CD4-positive, alpha-beta T cell treated with Interleukin-12 subunit alpha and Interleukin-12 subunit beta, for 1 hour (primary cell): ENCODE measurements around the gene LRMDA.

ENCODE experiments used
- DNase-seq: peaks from one replicate; pipeline ENCODE4 v3.0.0-alpha.2; 2020

Gene LRMDA

DNA sequence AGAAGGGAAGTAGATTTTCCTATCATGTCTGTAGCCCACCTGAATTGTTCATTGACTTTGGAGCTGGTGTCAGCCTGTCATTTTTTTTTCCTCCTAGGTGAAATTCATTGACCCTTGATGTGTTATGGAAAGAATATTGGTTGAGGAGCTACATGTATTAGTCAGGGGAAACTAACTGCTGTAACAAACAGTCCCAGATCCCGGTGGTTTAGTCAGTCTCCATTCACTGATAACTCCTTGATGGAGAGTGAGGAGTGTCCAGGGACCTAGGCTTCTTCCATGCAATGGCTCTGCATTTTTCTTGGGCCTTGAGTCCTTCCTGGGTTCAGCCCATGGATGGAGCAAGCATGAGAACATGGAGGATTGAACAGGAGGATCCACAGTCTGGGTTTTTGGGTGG lies 643.2 kb downstream of the LRMDA start:
- DNase-seq, result no peak

DNA sequence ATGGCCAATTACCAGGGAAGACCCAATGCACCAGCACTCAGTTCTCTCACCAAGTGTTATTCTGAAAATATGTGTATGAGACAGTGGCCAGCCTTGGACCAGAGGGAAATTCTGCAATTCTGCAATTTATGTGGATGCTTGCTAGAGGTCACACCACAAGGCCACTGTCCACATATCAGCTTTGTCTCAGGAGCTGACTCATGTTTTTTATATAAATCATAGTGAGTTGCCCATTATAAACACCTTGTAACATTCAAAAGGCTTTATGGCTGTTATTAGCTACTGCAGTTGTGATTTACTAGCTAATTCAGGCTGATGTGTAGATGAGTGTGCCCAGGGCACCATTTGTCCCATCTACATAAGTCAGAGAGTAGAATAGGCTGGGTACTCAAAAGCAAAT lies 649.0 kb downstream of the LRMDA start:
- DNase-seq, result no peak

GRCh38 chr10:76080991-76081390 lies 649.6 kb downstream of the LRMDA start:
- DNase-seq, result no peak

GRCh38 chr10:76082232-76082631 lies 650.8 kb downstream of the LRMDA start:
- no peak for DNase-seq

DNA sequence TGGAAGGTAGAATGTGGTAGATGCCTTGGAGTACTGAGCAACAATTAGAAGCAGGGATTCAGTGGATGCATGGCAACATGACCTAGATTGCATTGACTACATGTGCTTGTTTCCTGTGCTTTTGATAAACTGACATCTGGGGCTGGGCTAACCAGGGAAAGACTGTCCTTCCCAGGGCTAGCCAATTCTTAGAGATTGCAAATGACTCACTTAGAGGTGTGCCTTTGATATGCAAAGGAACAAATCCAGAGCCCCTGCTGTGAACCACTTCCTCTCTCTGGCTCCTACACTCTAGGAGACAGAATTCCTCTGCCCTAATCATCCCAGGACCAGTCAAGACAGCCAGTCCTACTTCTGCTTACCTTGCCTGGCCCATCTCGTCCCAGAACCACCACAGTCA lies 651.5 kb downstream of the LRMDA start:
- DNase-seq, result no peak

DNA sequence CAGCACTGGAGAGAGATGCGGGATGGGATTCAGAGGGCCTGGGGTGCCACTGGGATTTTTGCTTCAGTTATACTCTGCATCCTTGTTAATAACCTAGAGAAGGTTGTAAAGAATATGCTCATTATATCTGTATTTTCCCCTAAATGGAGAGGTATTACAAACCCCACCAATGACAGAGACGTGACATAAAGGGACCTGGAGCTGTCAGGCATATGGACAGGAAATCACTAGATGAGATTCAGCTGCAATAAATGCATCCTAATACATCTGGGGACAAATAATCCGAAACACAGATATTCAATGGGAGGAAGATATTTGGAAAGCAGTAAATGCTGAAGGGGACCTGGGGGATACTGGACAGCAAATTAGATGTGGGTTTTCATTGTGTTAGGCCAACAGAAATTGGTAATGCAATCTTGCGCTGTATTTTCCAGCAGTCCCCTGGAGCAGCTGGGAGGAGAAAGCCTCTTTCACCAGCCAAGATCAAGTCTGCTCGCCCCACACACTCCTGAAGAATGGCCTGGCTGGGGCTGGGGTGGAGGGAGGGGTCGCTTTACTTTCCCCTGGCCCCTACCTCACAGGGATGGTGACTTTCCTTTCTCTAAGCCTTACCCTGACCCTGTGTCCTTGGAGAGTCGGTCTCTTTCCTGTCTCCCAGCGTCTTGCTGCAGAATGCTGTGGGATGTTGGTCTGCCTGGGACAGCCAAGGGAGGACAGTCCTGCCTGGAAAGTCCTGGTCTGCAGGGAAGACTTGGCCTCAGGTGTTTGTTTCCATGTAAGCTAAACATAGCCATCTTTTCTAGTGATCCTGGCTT lies 653.8 kb downstream of the LRMDA start:
- no peak for DNase-seq

DNA sequence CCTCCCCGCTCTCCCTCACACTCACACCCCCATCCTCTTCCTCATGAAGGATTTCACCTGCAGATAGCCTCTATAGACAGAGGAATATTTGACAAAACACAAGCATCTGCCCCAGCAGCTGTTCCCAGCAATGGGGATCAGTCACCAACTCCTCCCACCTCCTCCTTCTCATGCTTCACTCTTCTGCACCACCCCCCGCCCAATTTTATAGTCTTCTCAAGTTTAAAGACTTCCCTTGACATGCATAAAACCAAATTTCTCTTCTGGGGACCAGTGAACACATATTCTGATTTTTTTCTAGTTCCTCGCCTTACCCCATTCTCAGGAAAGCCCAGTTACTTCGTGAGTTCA lies 654.4 kb downstream of the LRMDA start:
- no peak for DNase-seq

DNA sequence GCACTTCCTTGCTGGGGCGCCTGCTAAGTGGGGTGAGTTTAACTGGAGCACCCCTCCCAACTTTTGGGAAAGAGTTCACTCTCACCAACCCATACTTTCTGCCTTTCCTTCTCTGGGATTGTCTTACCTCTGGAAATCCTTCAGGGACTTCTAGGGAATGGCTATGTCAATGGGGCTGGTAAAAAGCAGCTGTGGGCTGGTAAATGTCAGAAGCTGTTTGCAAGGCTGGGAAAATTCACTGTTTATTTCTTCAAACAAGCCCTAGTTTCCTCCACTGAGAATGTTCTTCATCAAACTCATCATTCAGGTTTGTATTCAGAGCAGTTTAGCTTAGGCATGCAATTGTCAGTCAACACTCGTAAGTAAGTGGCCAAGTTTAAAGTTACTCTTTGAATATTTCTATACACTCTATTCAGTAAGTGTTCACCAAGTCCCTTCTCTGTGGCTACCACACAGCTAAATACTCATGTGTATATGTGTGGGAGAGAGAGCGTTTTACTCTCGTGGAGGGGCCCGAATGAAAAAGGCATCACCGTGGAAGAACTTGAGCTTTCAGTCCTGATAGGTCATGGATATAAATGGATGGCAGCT lies 654.8 kb downstream of the LRMDA start:
- no peak for DNase-seq

DNA sequence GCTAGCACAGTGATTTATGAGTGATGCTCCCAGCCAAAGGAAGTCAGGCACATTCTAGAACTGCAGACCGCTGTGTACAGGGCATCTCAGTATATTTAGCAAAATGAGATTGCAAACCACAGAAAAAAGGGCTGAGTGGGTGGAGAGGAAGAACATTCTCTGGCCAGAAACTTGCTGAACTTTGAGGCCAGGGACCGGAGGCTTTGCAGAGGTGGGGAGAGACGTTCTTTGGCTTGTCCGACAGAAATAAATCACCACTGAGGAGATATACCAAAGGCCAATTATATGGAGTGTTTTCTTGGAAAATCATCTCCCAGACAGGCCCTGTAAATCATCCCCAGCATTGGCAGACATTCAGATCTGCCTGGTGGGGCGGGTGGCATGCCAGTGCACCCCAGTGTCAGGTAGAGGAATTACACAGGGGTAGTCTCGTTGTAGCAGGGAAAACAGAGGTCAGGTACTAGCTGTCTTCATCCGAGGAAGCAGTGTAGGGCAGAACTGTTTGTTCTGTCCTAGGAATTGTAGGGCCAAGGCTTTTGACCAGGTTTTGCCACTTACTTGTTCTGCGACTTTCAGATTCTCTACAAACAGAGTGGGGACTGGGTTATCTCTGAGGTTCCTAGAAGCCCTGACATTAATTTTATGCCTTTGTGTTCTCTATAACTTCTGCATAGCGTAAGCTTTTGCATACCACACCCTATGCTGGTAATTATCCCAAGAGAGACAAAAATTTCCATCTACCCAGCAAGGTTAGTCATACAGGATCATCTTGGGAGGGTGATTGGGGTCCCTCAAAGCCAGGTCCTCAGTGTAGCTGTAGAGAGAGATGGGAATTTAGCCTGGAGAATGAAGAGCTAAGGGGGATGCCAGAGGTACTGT lies 655.6 kb downstream of the LRMDA start:
- no peak for DNase-seq

DNA sequence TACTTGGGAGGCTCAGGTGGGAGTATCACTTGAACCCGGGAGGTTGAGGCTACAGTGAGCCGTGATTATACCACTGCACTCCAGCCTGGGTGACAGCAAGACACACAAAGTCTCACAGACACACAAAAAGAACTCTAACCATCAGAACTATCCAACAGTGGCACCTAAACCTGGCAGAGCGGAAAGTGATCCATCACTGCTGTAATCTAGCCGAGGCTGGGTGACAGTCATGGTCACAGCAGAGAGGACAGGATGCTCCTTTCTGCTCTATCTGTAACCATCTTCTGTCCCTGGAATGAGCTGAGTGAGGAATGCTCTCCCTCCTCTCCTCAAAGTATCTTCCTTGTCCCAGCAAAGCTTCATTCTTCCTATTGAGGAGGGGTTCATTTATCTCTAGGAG lies 656.6 kb downstream of the LRMDA start:
- no peak for DNase-seq

- no peak for DNase-seq
These were observed 657.6 kb downstream of the LRMDA start for GRCh38 chr10:76088980-76089379.

DNA sequence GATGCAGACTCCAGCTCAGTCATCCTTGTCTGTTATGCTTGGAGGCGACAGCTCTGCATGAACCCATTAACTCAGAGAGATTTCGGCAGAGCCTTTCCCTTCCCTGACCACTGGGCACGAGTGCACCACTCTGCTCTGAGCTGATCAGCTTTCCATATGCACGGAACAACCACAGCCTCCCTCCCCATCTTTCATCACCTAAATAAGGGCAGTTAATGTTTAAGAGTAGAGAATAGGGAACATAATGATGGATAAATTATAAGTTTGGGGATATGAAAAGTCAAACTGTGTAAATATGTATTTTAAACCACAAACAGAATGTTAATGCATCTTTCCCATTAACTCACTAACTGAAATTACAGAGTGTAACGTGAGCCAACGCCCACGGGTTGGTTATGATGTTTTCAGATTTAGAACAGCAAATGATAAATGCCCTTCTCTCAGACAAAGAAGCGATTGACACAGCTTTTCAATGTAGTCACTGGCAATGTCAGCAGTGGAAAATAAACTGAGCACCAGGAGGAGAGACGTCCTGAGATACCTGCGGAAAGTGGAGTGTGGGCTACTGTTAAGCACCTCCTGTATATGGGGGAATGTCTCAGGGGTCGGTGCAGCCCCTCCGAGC lies 658.2 kb downstream of the LRMDA start:
- no peak for DNase-seq

DNA sequence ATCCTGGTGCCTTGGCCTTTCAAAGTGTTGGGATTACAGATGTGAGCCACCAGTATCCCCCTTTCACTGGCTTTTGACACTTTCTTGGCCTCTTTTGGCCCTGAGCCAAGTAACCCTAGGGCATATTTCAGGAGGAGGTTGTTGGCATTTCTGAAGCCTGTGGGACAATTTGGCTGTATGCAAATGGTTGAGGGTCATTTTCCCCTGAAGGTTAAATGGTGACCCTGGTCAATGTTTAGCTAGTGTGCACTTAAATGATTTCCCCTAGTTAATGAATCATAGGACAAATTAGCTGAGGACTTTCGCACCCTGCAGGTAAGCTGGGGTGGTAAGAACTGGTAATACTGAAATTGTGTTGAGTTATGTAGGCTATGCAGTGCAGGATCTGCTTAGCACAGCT lies 660.5 kb downstream of the LRMDA start:
- DNase-seq, result no peak

- DNase-seq, result no peak
These were observed 675.2 kb downstream of the LRMDA start for GRCh38 chr10:76106611-76107010.

- no peak for DNase-seq
These were observed 677.3 kb downstream of the LRMDA start for GRCh38 chr10:76108563-76109359.

DNA sequence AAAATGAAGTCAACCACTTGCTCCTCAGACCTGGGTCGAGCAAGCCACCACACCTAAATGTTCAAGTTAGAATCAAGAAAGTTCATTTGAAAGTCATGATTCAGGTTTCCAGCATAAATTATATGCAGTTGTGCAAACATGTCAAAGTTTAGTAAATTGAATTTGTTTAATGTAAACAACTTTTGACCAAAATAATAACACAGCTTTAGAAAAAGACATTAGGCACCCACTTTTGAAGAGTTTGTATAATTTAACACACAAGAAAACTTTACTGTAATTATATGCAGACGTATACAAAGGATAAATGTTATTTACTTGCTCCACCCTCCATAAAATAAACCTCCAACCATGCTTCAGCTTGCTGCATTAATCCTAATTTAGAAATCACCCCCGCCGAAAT lies 680.0 kb downstream of the LRMDA start:
- DNase-seq, result no peak

DNA sequence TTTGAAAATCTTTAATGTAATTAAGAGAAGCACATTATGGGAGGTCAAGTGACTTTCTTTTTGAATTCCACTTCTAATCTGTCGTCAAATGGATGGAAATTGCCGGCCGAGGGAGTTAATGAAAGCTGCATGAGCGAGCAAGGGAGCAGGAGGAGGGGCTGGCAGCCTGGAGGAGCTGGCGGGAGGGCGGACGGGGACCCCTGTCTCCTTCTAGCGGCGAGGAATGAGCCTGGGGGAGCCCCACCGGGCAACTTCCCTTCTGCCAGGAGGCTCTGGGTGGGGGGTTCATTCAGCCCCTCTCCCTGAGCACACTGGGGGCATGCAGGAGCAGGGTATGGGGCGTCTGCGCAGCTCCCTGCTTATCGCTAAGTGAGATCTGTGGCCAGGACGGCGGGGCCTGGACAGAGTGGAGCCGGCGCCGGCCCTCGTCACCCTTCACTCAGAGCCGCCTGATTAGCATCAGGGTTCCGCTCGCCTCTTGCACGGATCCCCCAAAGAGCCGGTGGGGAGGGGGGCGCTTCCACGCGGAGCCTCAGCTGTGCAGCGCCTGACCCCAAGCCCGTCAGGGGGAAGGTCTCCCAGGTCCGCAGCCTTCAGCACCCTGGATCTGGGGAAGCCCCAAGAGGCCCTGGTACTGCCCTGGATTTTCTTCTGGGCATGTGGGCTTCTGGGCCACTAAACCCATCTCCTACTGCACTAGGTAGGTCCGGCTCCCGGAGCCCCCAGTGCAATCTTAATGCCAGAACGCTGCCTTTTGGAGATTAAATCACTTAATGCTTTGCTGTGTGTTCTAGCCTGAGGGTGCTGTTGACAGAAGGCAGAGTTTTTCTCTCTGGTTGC lies 680.8 kb downstream of the LRMDA start:
- no peak for DNase-seq

DNA sequence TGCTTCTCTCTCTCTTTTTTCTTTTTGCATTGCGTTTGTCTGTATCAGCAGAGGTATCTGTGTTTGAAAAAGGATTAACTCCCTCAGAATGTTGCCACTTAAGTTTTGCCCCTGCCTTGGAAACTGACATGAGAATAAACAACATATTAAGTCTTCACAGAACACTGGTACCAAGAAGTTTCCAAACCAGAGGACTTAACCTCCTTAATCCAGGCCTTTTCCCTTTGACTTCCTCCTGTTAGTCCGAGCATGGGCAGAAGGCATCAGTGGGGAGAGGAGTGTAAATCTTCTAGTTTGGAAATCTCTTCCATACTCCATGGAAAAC lies 681.4 kb downstream of the LRMDA start:
- DNase-seq, result no peak

GRCh38 chr10:76113952-76114351 lies 682.5 kb downstream of the LRMDA start:
- no peak for DNase-seq

DNA sequence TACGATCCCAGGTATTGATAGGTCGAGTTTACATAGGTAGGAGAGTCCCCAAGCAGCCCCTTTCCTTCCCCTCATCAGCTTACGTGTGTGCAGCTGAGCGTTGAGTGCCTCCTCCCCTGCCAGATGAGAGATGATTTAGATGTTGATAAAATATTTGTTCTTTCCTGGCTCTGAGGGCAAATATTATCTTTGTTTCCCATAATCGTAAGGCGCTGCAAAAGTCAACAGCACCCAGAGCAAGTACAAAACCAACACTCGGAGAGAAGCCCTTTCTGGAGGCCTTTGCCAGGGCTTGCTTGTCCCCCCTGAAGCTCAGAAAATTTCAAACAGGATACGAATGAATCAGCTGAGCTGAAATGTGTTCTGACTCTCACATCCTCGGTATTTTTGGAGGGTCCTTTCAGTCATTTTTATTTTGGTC lies 683.2 kb downstream of the LRMDA start:
- no peak for DNase-seq

DNA sequence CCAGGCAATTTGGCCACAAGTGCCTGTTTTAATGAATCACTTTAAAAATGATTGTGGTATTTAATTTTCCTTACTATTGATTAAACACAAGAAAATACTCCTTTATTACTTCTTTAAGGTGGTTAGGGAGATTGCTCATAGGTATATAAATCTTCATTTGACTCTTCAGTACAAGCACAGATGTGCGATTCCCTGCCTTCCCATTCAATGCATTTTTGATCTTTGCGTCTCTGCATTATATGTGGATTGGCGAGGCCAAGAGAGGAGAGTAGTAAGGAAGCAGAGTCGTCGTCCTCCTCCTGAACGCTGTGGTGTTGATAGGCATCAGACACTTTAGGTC lies 683.7 kb downstream of the LRMDA start:
- DNase-seq, result no peak
